HepG2 (cell line): Measurements from ENCODE around the gene MARCHF6. TPM values are rescaled to one million over a fixed set of nuclear protein-coding genes. Genes with fewer than 3 reads are reported as not detected.

ENCODE experiments used
- ATAC-seq: fragments of 200-7000 bp; cut with Tn5 transposase; 3 replicates; pipeline ENCODE4 v1.9.1; 2020; ENCODE audit warnings: mild to moderate bottlenecking, moderate library complexity
- BruUV-seq: library from RNA; stranded (reverse); fragments of 400-500 nt; replicated peaks from 2 replicates; lab custom pipeline; 2021; lab: Mats Ljungman, UMichigan
- CTCF ChIA-PET: fragments of 300-600 bp; formaldehyde crosslinking; extraction: SDS; loops from one replicate; lab custom pipeline; 2021; ENCODE audit warnings: low total read pairs, inconsistent platforms, low intra/inter-chr PET ratio; lab: Yijun Ruan, JAX
- POLR2A ChIA-PET: fragments of 350-600 bp; sonication (Branson Sonifier 250); formaldehyde crosslinking; loops from one replicate; lab custom pipeline; 2020; ENCODE audit warnings: antibody characterized with exemption, inconsistent platforms; lab: Yijun Ruan, JAX
- DNase-seq: peaks from one replicate; pipeline ENCODE4 v3.0.0-alpha.2; 2015; ENCODE audit warnings: low spot score
- FAIRE-seq: peaks from 3 replicates; lab custom pipeline; 2011; peaks lifted over from hg19 to GRCh38; lab: Jason Lieb, UNC
- H2AFZ ChIP-seq: one replicate; pipeline ENCODE4 v1.6.1; 2011; ENCODE audit warnings: low read length, inconsistent platforms
- H3K27ac ChIP-seq: fragments of 300-600 bp; 3 replicates; pipeline ENCODE4 v1.8.0; 2011; ENCODE audit warnings: mixed run types, mild to moderate bottlenecking, mixed read lengths, low read length, inconsistent platforms; ENCODE audit not compliant: insufficient read depth; ENCODE audit errors: extremely low read length
- H3K27me3 ChIP-seq, 2 experiments: fragments of 200-600 bp in 1 of 2; 2 replicates in 1 of 2; 3 replicates in 1 of 2; pipeline versions ENCODE4 v1.6.0 to v1.8.0; 2011; ENCODE audit warnings: low read length in 2 of 2, mild to moderate bottlenecking in 2 of 2, moderate library complexity in 2 of 2, inconsistent platforms in 1 of 2; ENCODE audit not compliant: insufficient read depth in 2 of 2, control insufficient read depth in 1 of 2
- H3K36me3 ChIP-seq, 2 experiments: fragments of 200-600 bp in 1 of 2; replicated peaks in 1 of 2; 2 replicates in 1 of 2; 3 replicates in 1 of 2; pipeline versions ENCODE4 v1.5.1 to v1.8.0; 2011; ENCODE audit warnings: low read length in 2 of 2, inconsistent platforms in 1 of 2; ENCODE audit not compliant: insufficient read depth in 2 of 2, control insufficient read depth in 1 of 2
- H3K4me1 ChIP-seq: 2 replicates; pipeline ENCODE4 v1.5.1; 2012; ENCODE audit warnings: low read length, inconsistent platforms; ENCODE audit not compliant: insufficient read depth
- H3K4me2 ChIP-seq: 2 replicates; pipeline ENCODE4 v1.6.0; 2011; ENCODE audit warnings: low read depth, low read length, inconsistent platforms
- H3K4me3 ChIP-seq, 3 experiments: fragments of 200-600 bp in 1 of 3; sonication (generic), shearing (Covaris generic) in 1 of 3; replicated peaks in 1 of 3; 2 replicates each; pipeline ENCODE4 v1.5.1; 2011 to 2016; ENCODE audit warnings: low read length in 3 of 3, inconsistent platforms in 2 of 3, low read depth in 2 of 3, mild to moderate bottlenecking in 2 of 3, control low read depth in 1 of 3, mixed read lengths in 1 of 3; ENCODE audit not compliant: insufficient read depth in 1 of 3
- H3K79me2 ChIP-seq: one replicate; pipeline ENCODE4 v1.6.1; 2011; ENCODE audit warnings: low read length, inconsistent platforms; ENCODE audit not compliant: insufficient read depth
- H3K9ac ChIP-seq: 2 replicates; pipeline ENCODE4 v1.6.0; 2011; ENCODE audit warnings: mild to moderate bottlenecking, low read depth, low read length, inconsistent platforms; ENCODE audit not compliant: insufficient read depth
- H3K9me3 ChIP-seq: 2 replicates; pipeline ENCODE4 v1.5.1; 2012; ENCODE audit warnings: mild to moderate bottlenecking, low read length
- H4K20me1 ChIP-seq: 2 replicates; pipeline ENCODE4 v1.6.0; 2011; ENCODE audit warnings: inconsistent platforms, mild to moderate bottlenecking, low read length, moderate library complexity; ENCODE audit not compliant: insufficient read depth
- DPF2 ChIP-seq: sonication (generic); formaldehyde crosslinking; IDR thresholded peaks from 2 replicates; pipeline ENCODE4 v1.4.0; 2020; ENCODE audit warnings: mild to moderate bottlenecking, low read depth, missing genetic modification reagents, borderline replicate concordance
- EHMT2 ChIP-seq: fragments of 200-600 bp; sonication (generic); IDR thresholded peaks from 2 replicates; pipeline ENCODE4 v1.7.0; 2017; ENCODE audit warnings: antibody characterized with exemption, low read depth, low read length, borderline replicate concordance
- GZF1 ChIP-seq: sonication (generic); formaldehyde crosslinking; IDR thresholded peaks from 2 replicates; pipeline ENCODE4 v1.5.1; 2020; ENCODE audit warnings: mild to moderate bottlenecking, missing genetic modification reagents
- IRF1 ChIP-seq: sonication (generic); formaldehyde crosslinking; IDR thresholded peaks from 2 replicates; pipeline ENCODE4 v1.4.0; 2020; ENCODE audit warnings: low read depth, mild to moderate bottlenecking, missing genetic modification reagents
- KDM5A ChIP-seq: fragments of 200-600 bp; sonication (generic); IDR thresholded peaks from 2 replicates; pipeline ENCODE4 v1.7.0; 2018; ENCODE audit warnings: antibody characterized with exemption, mild to moderate bottlenecking, low read length, borderline replicate concordance
- MAFK ChIP-seq, 2 experiments: IDR thresholded peaks in 1 of 2; conservative IDR thresholded peaks in 1 of 2; 2 replicates each; pipeline ENCODE4 v1.6.1; 2011; ENCODE audit warnings: improper control_type of control experiment in 2 of 2, low read length in 2 of 2
- MATR3 ChIP-seq: sonication (generic); formaldehyde crosslinking; IDR thresholded peaks from 2 replicates; pipeline ENCODE4 v1.4.0; 2020; ENCODE audit warnings: missing genetic modification reagents
- PAF1 ChIP-seq: IDR thresholded peaks from 2 replicates; pipeline ENCODE4 v1.6.1; 2016; ENCODE audit warnings: missing genetic modification reagents, missing compliant biosample characterization
- PAX8 ChIP-seq: sonication (generic); formaldehyde crosslinking; IDR thresholded peaks from 2 replicates; pipeline ENCODE4 v1.8.0; 2022; ENCODE audit warnings: mild to moderate bottlenecking, missing genetic modification reagents, borderline replicate concordance
- SIX4 ChIP-seq: sonication (generic); formaldehyde crosslinking; IDR thresholded peaks from 2 replicates; pipeline ENCODE4 v1.4.0; 2020; ENCODE audit warnings: missing genetic modification reagents
- TBL1XR1 ChIP-seq: fragments of 150-350 bp; IDR thresholded peaks from 2 replicates; pipeline ENCODE4 v1.6.1; 2014; ENCODE audit warnings: borderline replicate concordance, low read length; ENCODE audit not compliant: partially characterized antibody
- U2AF1 ChIP-seq: fragments of 200-400 bp; formaldehyde crosslinking; optimal IDR thresholded peaks from 2 replicates; pipeline ENCODE3; 2017; ENCODE audit warnings: mild to moderate bottlenecking, low read depth, low read length
- ZKSCAN1 ChIP-seq: fragments of 150-350 bp; IDR thresholded peaks from 2 replicates; pipeline ENCODE4 v1.6.1; 2014; ENCODE audit warnings: low read length
- ZNF34 ChIP-seq: sonication (generic); formaldehyde crosslinking; IDR thresholded peaks from 2 replicates; pipeline ENCODE4 v1.4.0; 2020; ENCODE audit warnings: mild to moderate bottlenecking, missing genetic modification reagents, borderline replicate concordance
- ZNF431 ChIP-seq: sonication (generic); formaldehyde crosslinking; IDR thresholded peaks from 2 replicates; pipeline ENCODE4 v1.9.0; 2022; ENCODE audit warnings: missing genetic modification reagents, low read depth, mild to moderate bottlenecking, borderline replicate concordance
- ZNF496 ChIP-seq: sonication (generic); formaldehyde crosslinking; IDR thresholded peaks from 2 replicates; pipeline ENCODE4 v1.8.1; 2023; ENCODE audit warnings: mild to moderate bottlenecking, moderate library complexity, missing genetic modification reagents; ENCODE audit not compliant: insufficient replicate concordance
- ZSCAN20 ChIP-seq: sonication (generic); formaldehyde crosslinking; IDR thresholded peaks from 2 replicates; pipeline ENCODE4 v1.4.0; 2020; ENCODE audit warnings: missing genetic modification reagents, mild to moderate bottlenecking, borderline replicate concordance
- WGBS: methylation state at CpG from one replicate; pipeline ENCODE4 v1.1.6; 2017; ENCODE audit warnings: low lambda C conversion rate; 5-methylcytosine and 5-hydroxymethylcytosine counted together
- in situ Hi-C: cut with HindIII; loops from 2 replicates; pipeline ENCODE4 v1.10.0; 2017; ENCODE audit warnings: low pct_unique_long_range_greater_than_20kb; ENCODE audit not compliant: extremely low pct_ligation_motif_present
- intact Hi-C: fragments of 100-400 bp; cut with micrococcal nuclease; formaldehyde crosslinking; loops from one replicate; pipeline ENCODE4 v1.10.0; 2022; ENCODE audit not compliant: unreplicated experiment
- polyA plus RNA-seq, 8 experiments: library from polyadenylated mRNA; depleted of rRNA in 3 of 8; stranded (reverse) in 7 of 8; unstranded in 1 of 8; fragments of >200 nt; fragmentation: Illumina TruSeq in 4 of 8; extraction: Trizol in 4 of 8; gene quantifications; 2 replicates each; pipeline versions ENCODE4 v1.2.1 to v1.2.3, GENCODE V29; 2011 to 2016; ENCODE audit warnings: low read depth in 4 of 8, missing spikeins in 1 of 8, mixed read lengths in 1 of 8; ENCODE audit not compliant: insufficient read depth in 1 of 8
- total RNA-seq, 5 experiments: library from RNA; depleted of rRNA; stranded (reverse); fragments of >200 nt; fragmentation: Illumina TruSeq; extraction: Trizol; gene quantifications; 2 replicates each; pipeline ENCODE4 v1.2.3, GENCODE V29; 2016; ENCODE audit warnings: low read depth in 1 of 5
- TF ChIP-seq, protein P1 (sequence below): sonication (generic); formaldehyde crosslinking; IDR thresholded peaks from 2 replicates; pipeline ENCODE4 v1.5.0; 2020; ENCODE audit warnings: missing genetic modification reagents

The MARCHF6 gene
- total and polyA plus RNA-seq, 2 of the 13 experiments (the other 11 are each of a cell fraction or from before 2014, with no cell fraction given) = 48.6 to 107 TPM

GRCh38 chr5:10384483-10384882, 31.0 kb downstream of the MARCHF6 start:
- ATAC-seq = no peak
- no peak for DNase-seq
- in situ Hi-C loops = no loop called here
- 98% methylated on average over 3 of the region's 3 CpGs for WGBS
- Histone ChIP-seq H3K36me3 (peaks cover 5 to 50% of the 10 kb centered on the region in 2 experiments; a peak in 4 of 5 replicates), H3K4me1 (no peaks in the 10 kb centered on the region), H4K20me1 (no peaks in the 10 kb centered on the region; the same call in 1 of the 2 replicates), H3K79me2 (peaks cover 28% of the 10 kb centered on the region), H3K9ac (no peak overlapping the region), H3K4me2 (no peak overlapping the region), H3K9me3 (no peaks in the 10 kb centered on the region), H3K27me3 (no peaks in the 10 kb centered on the region), H3K4me3 (no peak overlapping the region), H3K27ac (no peak overlapping the region), H2AFZ (no peak overlapping the region)
- FAIRE-seq = no peak
- TF ChIP-seq EHMT2 = no peak
- POLR2A ChIA-PET = no interaction called here
- CTCF ChIA-PET = no interaction called here
- intact Hi-C loops = no loop called here
- no TSS peak for BruUV-seq

- H3K9ac ChIP-seq = no peak overlapping the region
- H3K36me3 ChIP-seq = peaks cover 11 to 56% of the 10 kb centered on the region in 2 experiments
- ATAC-seq (no peak), FAIRE-seq (no peak), DNase-seq (no peak)
- POLR2A ChIA-PET = no interaction called here
- H3K79me2 ChIP-seq = peaks cover 10% of the 10 kb centered on the region
- CTCF ChIA-PET = no interaction called here
- intact Hi-C loops (no loop called here), in situ Hi-C loops (no loop called here)
- BruUV-seq = no TSS peak
- no peak for TF ChIP-seq IRF1 (CRISPR knock-in tag)
- no peak for TF ChIP-seq ZNF431
- no peak for TF ChIP-seq SIX4
- no peak for TF ChIP-seq ZSCAN20
- TF ChIP-seq PAF1 (CRISPR knock-in tag) = no peak
- TF ChIP-seq, protein P1, sequence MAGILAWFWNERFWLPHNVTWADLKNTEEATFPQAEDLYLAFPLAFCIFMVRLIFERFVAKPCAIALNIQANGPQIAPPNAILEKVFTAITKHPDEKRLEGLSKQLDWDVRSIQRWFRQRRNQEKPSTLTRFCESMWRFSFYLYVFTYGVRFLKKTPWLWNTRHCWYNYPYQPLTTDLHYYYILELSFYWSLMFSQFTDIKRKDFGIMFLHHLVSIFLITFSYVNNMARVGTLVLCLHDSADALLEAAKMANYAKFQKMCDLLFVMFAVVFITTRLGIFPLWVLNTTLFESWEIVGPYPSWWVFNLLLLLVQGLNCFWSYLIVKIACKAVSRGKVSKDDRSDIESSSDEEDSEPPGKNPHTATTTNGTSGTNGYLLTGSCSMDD (CRISPR knock-in tag) = no peak
- no peak for TF ChIP-seq GZF1 (CRISPR knock-in tag)
- TF ChIP-seq DPF2 (CRISPR knock-in tag) = no peak
- TF ChIP-seq ZKSCAN1 = no peak
- TF ChIP-seq KDM5A = no peak
- no peak for TF ChIP-seq MATR3 (CRISPR knock-in tag)
- no peak for TF ChIP-seq U2AF1
- TF ChIP-seq PAX8 (CRISPR knock-in tag) = no peak
- TF ChIP-seq ZNF34 (CRISPR knock-in tag) = no peak
- TF ChIP-seq TBL1XR1 = no peak
- no peak for TF ChIP-seq MAFK (conservative IDR thresholded peaks at IDR 0.05 in 1 of 2, IDR thresholded peaks at IDR 0.05 in 1 of 2; ENCODE audit: low read length in 2 of 2)
- no peak for TF ChIP-seq ZNF496 (CRISPR knock-in tag)
- no peak overlapping the region for H3K4me2 ChIP-seq
- H3K4me3 ChIP-seq = no peak overlapping the region
- H4K20me1 ChIP-seq = no peaks in the 10 kb centered on the region
- H3K9me3 ChIP-seq = no peaks in the 10 kb centered on the region
- H3K4me1 ChIP-seq = no peaks in the 10 kb centered on the region
- no peak overlapping the region for H3K27ac ChIP-seq
- 97% methylated on average over 4 of the region's 4 CpGs for WGBS
- no peaks in the 10 kb centered on the region for H3K27me3 ChIP-seq
- no peak overlapping the region for H2AFZ ChIP-seq
Measured at GRCh38 chr5:10387690-10388089, 34.2 kb downstream of the MARCHF6 start.
